OCI-LY1 (cell line): Measurements from ENCODE around the gene SERHL2.
A peak's percentile ranks its signal among the peaks of the same experiment; 100 is the strongest.

Experiments used
- H2AFZ ChIP-seq: fragments of 200-600 bp; sonication (generic), shearing (Covaris generic); 2 replicates; pipeline ENCODE4 v1.6.0; 2014; ENCODE audit warnings: antibody characterized with exemption, mild to moderate bottlenecking, low read length
- H3F3A ChIP-seq: fragments of 200-600 bp; sonication (generic), shearing (Covaris generic); 2 replicates; pipeline ENCODE4 v1.6.0; 2014; ENCODE audit warnings: mild to moderate bottlenecking, antibody characterized with exemption, low read length, moderate library complexity; ENCODE audit not compliant: insufficient read depth
- H3K27ac ChIP-seq: fragments of 200-600 bp; sonication (generic); 2 replicates; pipeline ENCODE4 v1.5.1; 2014; ENCODE audit warnings: low read length, mixed run types, mild to moderate bottlenecking, low read depth; ENCODE audit not compliant: poor library complexity, severe bottlenecking
- H3K27me3 ChIP-seq: fragments of 200-600 bp; sonication (generic); 2 replicates; pipeline ENCODE4 v1.6.0; 2014; ENCODE audit warnings: antibody characterized with exemption, mild to moderate bottlenecking, low read length, moderate library complexity; ENCODE audit not compliant: insufficient read depth
- H3K36me3 ChIP-seq: fragments of 200-600 bp; sonication (generic); 2 replicates; pipeline ENCODE4 v1.6.1; 2014; ENCODE audit warnings: mild to moderate bottlenecking, antibody characterized with exemption, low read length, moderate library complexity, mixed read lengths; ENCODE audit not compliant: insufficient read depth
- H3K4me1 ChIP-seq: fragments of 200-600 bp; sonication (generic); 2 replicates; pipeline ENCODE4 v1.5.1; 2014; ENCODE audit warnings: mild to moderate bottlenecking, low read length, moderate library complexity; ENCODE audit not compliant: insufficient read depth, severe bottlenecking
- H3K4me2 ChIP-seq: fragments of 200-600 bp; sonication (generic), shearing (Covaris generic); 2 replicates; pipeline ENCODE4 v1.6.1; 2014; ENCODE audit warnings: low read length
- H3K4me3 ChIP-seq: fragments of 200-600 bp; sonication (generic); 2 replicates; pipeline ENCODE4 v1.5.1; 2014; ENCODE audit warnings: low read length, low read depth, mild to moderate bottlenecking, mixed read lengths; ENCODE audit not compliant: poor library complexity, severe bottlenecking
- H3K79me2 ChIP-seq: fragments of 200-600 bp; shearing (Covaris generic); 2 replicates; pipeline ENCODE4 v1.6.1; 2016; ENCODE audit warnings: mixed run types, low read length, mixed read lengths; ENCODE audit not compliant: insufficient read depth
- H3K9ac ChIP-seq: fragments of 200-600 bp; sonication (generic), shearing (Covaris generic); 2 replicates; pipeline ENCODE4 v1.6.1; 2014; ENCODE audit warnings: mild to moderate bottlenecking, low read length, mixed read lengths
- H3K9me2 ChIP-seq: fragments of 200-600 bp; sonication (generic), shearing (Covaris generic); 2 replicates; pipeline ENCODE4 v1.6.1; 2014; ENCODE audit warnings: low read depth, mild to moderate bottlenecking, low read length, mixed read lengths
- H3K9me3 ChIP-seq: fragments of 200-600 bp; shearing (Covaris generic); 2 replicates; pipeline ENCODE4 v1.6.1; 2014; ENCODE audit warnings: low read length, mixed read lengths
- H4K20me1 ChIP-seq: fragments of 200-600 bp; sonication (generic), shearing (Covaris generic); 2 replicates; pipeline ENCODE4 v1.6.0; 2016; ENCODE audit warnings: mild to moderate bottlenecking, low read length; ENCODE audit not compliant: insufficient read depth
- EZH2 ChIP-seq: fragments of 200-600 bp; sonication (generic), shearing (Covaris generic); IDR thresholded peaks from 2 replicates; pipeline ENCODE4 v1.8.0; 2017; ENCODE audit warnings: borderline replicate concordance, mixed run types, mild to moderate bottlenecking, antibody characterized with exemption, low read length, moderate library complexity, mixed read lengths
- TF ChIP-seq, protein P1 (sequence below): fragments of 200-600 bp; sonication (generic), shearing (Covaris generic); IDR thresholded peaks from 2 replicates; pipeline ENCODE4 v1.5.1; 2017; ENCODE audit warnings: mild to moderate bottlenecking, antibody characterized with exemption, low read length, moderate library complexity, mixed read lengths

Gene SERHL2

DNA sequence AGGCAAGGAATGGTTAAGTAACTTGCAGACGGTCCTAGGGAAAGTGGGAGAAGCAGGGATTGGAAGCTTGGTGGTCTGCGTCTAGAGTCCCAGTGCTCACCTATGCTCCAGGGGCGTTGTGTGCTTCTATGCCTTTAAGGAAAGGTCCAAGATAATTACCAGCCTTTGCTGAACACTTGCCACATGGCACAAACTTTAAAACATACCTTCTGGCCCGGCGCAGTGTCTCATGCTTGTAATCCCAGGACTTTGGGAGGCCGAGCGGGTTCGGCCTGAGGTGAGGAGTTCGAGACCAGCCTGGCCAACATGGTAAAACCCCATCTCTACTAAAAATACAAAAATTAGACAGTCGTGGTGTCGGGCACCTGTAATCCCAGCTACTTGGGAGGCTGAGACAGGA lies 58.6 kb downstream of the SERHL2 start:
- TF ChIP-seq EZH2: no peak
- TF ChIP-seq, protein P1, sequence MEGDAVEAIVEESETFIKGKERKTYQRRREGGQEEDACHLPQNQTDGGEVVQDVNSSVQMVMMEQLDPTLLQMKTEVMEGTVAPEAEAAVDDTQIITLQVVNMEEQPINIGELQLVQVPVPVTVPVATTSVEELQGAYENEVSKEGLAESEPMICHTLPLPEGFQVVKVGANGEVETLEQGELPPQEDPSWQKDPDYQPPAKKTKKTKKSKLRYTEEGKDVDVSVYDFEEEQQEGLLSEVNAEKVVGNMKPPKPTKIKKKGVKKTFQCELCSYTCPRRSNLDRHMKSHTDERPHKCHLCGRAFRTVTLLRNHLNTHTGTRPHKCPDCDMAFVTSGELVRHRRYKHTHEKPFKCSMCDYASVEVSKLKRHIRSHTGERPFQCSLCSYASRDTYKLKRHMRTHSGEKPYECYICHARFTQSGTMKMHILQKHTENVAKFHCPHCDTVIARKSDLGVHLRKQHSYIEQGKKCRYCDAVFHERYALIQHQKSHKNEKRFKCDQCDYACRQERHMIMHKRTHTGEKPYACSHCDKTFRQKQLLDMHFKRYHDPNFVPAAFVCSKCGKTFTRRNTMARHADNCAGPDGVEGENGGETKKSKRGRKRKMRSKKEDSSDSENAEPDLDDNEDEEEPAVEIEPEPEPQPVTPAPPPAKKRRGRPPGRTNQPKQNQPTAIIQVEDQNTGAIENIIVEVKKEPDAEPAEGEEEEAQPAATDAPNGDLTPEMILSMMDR: no peak
- Histone ChIP-seq H3K9me3 (no peaks in the 10 kb centered on the region), H3F3A (peaks cover 4% of the 10 kb centered on the region; the same call in 1 of the 2 replicates), H2AFZ (no peak overlapping the region), H3K4me1 (peaks cover 27% of the 10 kb centered on the region), H4K20me1 (no peaks in the 10 kb centered on the region), H3K4me3 (no peak overlapping the region), H3K27ac (no peak overlapping the region), H3K27me3 (no peaks in the 10 kb centered on the region), H3K4me2 (no peak overlapping the region; the same call in 1 of the 2 replicates), H3K79me2 (peaks cover 60% of the 10 kb centered on the region), H3K36me3 (peaks cover 47% of the 10 kb centered on the region), H3K9ac (peak overlapping the region; percentile 24; the same call in 1 of the 2 replicates), H3K9me2 (no peaks in the 10 kb centered on the region)

DNA sequence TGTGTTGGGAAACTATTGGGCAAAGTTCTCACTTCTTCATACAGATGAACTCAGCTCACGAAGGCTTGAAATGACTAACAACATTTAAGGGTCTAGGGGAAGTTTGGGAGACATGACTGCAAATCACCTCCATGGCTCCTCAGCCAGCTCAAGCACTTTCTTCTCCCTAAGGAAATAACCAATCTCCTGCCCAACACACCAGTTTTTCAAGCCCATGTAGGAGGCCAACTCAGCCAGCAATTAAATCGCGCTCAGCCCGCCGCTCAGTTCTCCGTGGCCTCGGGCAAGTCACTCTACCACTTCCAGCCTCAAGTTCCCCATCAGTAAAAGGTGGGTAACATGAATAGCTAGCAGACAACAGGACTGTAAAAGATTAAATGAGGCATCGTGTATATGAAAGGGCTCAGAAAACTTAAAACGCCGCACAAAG lies 60.1 kb downstream of the SERHL2 start:
- Histone ChIP-seq H3K27me3 (no peaks in the 10 kb centered on the region), H3K4me3 (peak overlapping the region; percentile 85), H3K9me2 (no peaks in the 10 kb centered on the region), H3K4me2 (peak overlapping the region; percentile 80), H3F3A (peaks cover 4% of the 10 kb centered on the region; the same call in 1 of the 2 replicates), H3K36me3 (peaks cover 33% of the 10 kb centered on the region), H3K9ac (peak overlapping the region; percentile 94), H3K79me2 (peaks cover 51% of the 10 kb centered on the region), H2AFZ (no peak overlapping the region), H3K9me3 (no peaks in the 10 kb centered on the region), H3K4me1 (peaks cover 34% of the 10 kb centered on the region), H3K27ac (peak overlapping the region; percentile 82), H4K20me1 (no peaks in the 10 kb centered on the region)
- TF ChIP-seq, protein P1: no peak
- no peak for TF ChIP-seq EZH2

GRCh38 chr22:42614312-42615091 lies 60.7 kb downstream of the SERHL2 start, which contains the start of gene POLDIP3:
TSS of gene POLDIP3 (minus strand) at chr22:42614883. CDS start at chr22:42614857, 26 bp downstream.
- H3K79me2 ChIP-seq: peaks cover 45% of the 10 kb centered on the region
- H4K20me1 ChIP-seq: no peaks in the 10 kb centered on the region
- H3K4me2 ChIP-seq: peak within 1 kb of the TSS; percentile 80
- peak within 1 kb of the TSS; percentile 82 for H3K27ac ChIP-seq
- peak within 1 kb of the TSS; percentile 94 for H3K9ac ChIP-seq
- no peaks in the 10 kb centered on the region for H3K9me2 ChIP-seq
- no peaks in the 10 kb centered on the region for H3K27me3 ChIP-seq
- peaks cover 4% of the 10 kb centered on the region; the same call in 1 of the 2 replicates for H3F3A ChIP-seq
- no peak within 1 kb of the TSS for H2AFZ ChIP-seq
- H3K4me3 ChIP-seq: peak within 1 kb of the TSS; percentile 85
- no peaks in the 10 kb centered on the region for H3K9me3 ChIP-seq
- no peak for TF ChIP-seq EZH2
- TF ChIP-seq, protein P1: no peak; the same call in none of the 2 replicates
- peaks cover 33% of the 10 kb centered on the region for H3K36me3 ChIP-seq
- H3K4me1 ChIP-seq: peaks cover 34% of the 10 kb centered on the region
